ENCODE results near the gene PLVAP.

The PLVAP gene

DNA sequence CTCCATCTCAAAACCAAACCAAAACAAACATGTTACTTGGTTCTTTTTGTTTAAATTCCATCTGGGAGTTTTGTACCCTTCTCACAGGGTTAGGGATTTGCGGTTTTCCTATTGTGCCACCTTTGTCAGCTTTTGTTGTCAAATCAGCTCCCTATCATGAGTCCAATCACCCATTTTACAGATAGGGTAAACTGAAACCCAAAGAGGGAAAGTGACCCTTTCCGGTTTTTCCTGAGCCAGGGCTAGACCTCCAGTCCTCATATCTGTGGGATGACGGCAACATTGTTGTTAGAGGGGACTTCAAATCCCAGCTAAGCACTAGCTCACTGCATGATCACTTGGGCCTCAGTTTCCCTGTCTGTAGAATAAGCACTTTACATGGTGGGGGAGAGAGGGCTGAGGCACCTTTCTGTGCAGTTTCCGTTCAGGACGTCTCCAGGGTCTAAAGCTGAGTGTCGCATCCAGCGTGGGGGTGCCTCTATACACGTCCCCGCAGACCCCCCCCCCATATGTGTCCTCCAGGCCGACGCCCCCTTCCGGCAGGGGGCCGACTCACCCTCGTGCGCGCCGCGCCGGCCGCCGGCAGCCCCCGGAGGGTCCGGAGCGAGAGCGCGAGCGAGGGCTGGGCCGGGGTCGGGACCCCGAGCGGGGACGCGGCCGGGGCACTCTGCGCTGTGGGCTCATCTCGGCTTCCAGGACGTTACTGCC, 13.0 kb upstream of the PLVAP start:
- peak; percentile 23 for DNase-seq
- H3K36me3 ChIP-seq: no peaks in the 10 kb centered on the region
- H3K27me3 ChIP-seq (ENCODE audit: insufficient read depth, low read depth, severe bottlenecking): peaks cover 8% of the 10 kb centered on the region
- no peak overlapping the region for H3K27ac ChIP-seq
- TF ChIP-seq CTCF (IDR thresholded peaks at IDR 0.05; ENCODE audit: low read depth, low read length): peak; percentile 32
- H3K9me3 ChIP-seq (ENCODE audit: severe bottlenecking): peaks cover 12% of the 10 kb centered on the region
- peak overlapping the region; percentile 69 for H3K4me3 ChIP-seq (ENCODE audit: low read depth, low read length)

- H3K27ac ChIP-seq: no peak overlapping the region
Observed at GRCh38 chr19:17389288-17389687, 12.1 kb upstream of the PLVAP start.

GRCh38 chr19:17385878-17386611, 8.9 kb upstream of the PLVAP start:
- peak; percentile 67 for DNase-seq
- H3K9me3 ChIP-seq (ENCODE audit: severe bottlenecking): peaks cover 13% of the 10 kb centered on the region
- no peak overlapping the region for H3K27ac ChIP-seq
- H3K4me3 ChIP-seq (ENCODE audit: low read depth, low read length): no peak overlapping the region
- peak; percentile 97 for TF ChIP-seq CTCF (IDR thresholded peaks at IDR 0.05; ENCODE audit: low read depth, low read length)
- no peaks in the 10 kb centered on the region for H3K36me3 ChIP-seq
- peaks cover 8% of the 10 kb centered on the region for H3K27me3 ChIP-seq (ENCODE audit: insufficient read depth, low read depth, severe bottlenecking)

More at GRCh38 chr19:17389288-17389687, 12.1 kb upstream of the PLVAP start:
- Histone ChIP-seq H3K4me3 (ENCODE audit: low read depth, low read length) (no peak overlapping the region), H3K9me3 (ENCODE audit: severe bottlenecking) (peaks cover 12% of the 10 kb centered on the region), H3K27me3 (ENCODE audit: insufficient read depth, low read depth, severe bottlenecking) (peaks cover 8% of the 10 kb centered on the region), H3K36me3 (no peaks in the 10 kb centered on the region)
- no peak for DNase-seq
- no peak for TF ChIP-seq CTCF (IDR thresholded peaks at IDR 0.05; ENCODE audit: low read depth, low read length)

- no peak for DNase-seq
- no peaks in the 10 kb centered on the region for H3K36me3 ChIP-seq
- peaks cover 6% of the 10 kb centered on the region for H3K9me3 ChIP-seq (ENCODE audit: severe bottlenecking)
- no peak overlapping the region for H3K4me3 ChIP-seq (ENCODE audit: low read depth, low read length)
- no peak for TF ChIP-seq CTCF (IDR thresholded peaks at IDR 0.05; ENCODE audit: low read depth, low read length)
- no peaks in the 10 kb centered on the region for H3K27me3 ChIP-seq (ENCODE audit: insufficient read depth, low read depth, severe bottlenecking)
- no peak overlapping the region for H3K27ac ChIP-seq
Observed at GRCh38 chr19:17380426-17381138, 3.4 kb upstream of the PLVAP start.

GRCh38 chr19:17379221-17379631, 2.1 kb upstream of the PLVAP start:
- peaks cover 6% of the 10 kb centered on the region for H3K9me3 ChIP-seq (ENCODE audit: severe bottlenecking)
- no peaks in the 10 kb centered on the region for H3K36me3 ChIP-seq
- H3K4me3 ChIP-seq (ENCODE audit: low read depth, low read length): no peak overlapping the region
- H3K27ac ChIP-seq: no peak overlapping the region
- H3K27me3 ChIP-seq (ENCODE audit: insufficient read depth, low read depth, severe bottlenecking): no peaks in the 10 kb centered on the region
- no peak for DNase-seq
- TF ChIP-seq CTCF (IDR thresholded peaks at IDR 0.05; ENCODE audit: low read depth, low read length): no peak
